22Rv1 (cell line): ENCODE measurements around the gene CACHD1.

Experiments used
- CTCF ChIP-seq: fragments of 450-650 bp; IDR thresholded peaks from 2 replicates; pipeline ENCODE4 v1.5.1; 2017; ENCODE audit warnings: mild to moderate bottlenecking
- ZFX ChIP-seq: fragments of 450-650 bp; IDR thresholded peaks from 2 replicates; pipeline ENCODE4 v1.6.1; 2017; ENCODE audit warnings: antibody characterized with exemption, borderline replicate concordance

- TF ChIP-seq CTCF (no peak), ZFX (no peak)
These were observed 8.9 kb downstream of the CACHD1 start for GRCh38 chr1:64478594-64479470.
